ENCODE data around the gene TIMP1. TPM values are rescaled to one million over a fixed set of nuclear protein-coding genes. Genes with fewer than 3 reads are reported as not detected.

TIMP1 gene
- total RNA-seq, 1 donor from 2014 or later: 57.1 TPM

GRCh38 chrX:47625365-47625764, 43.1 kb downstream of the TIMP1 start:
- no peak overlapping the region for H3K4me3 ChIP-seq (ENCODE audit: low read depth, low read length)
- no peak for TF ChIP-seq CTCF (IDR thresholded peaks at IDR 0.05; ENCODE audit: insufficient read depth, low read length, severe bottlenecking)
- H3K36me3 ChIP-seq (ENCODE audit: control insufficient read depth, insufficient read depth, low read length): no peaks in the 10 kb centered on the region
- no peak for FAIRE-seq
- H3K27me3 ChIP-seq (ENCODE audit: control insufficient read depth, insufficient read depth, low read length): no peaks in the 10 kb centered on the region
- DNase-seq (ENCODE audit: low read depth): no peak

GRCh38 chrX:47628982-47629381, 46.7 kb downstream of the TIMP1 start:
- TF ChIP-seq CTCF (IDR thresholded peaks at IDR 0.05; ENCODE audit: insufficient read depth, low read length, severe bottlenecking): peak; percentile 24

GRCh38 chrX:47629419-47630200, 47.4 kb downstream of the TIMP1 start, which contains the start of gene CFP:
Gene CFP, minus strand, starts transcription at chrX:47629930. Its CDS starts 86 bp downstream, at chrX:47629844.
- Histone ChIP-seq H3K27me3 (ENCODE audit: control insufficient read depth, insufficient read depth, low read length) (no peaks in the 10 kb centered on the region), H3K36me3 (ENCODE audit: control insufficient read depth, insufficient read depth, low read length) (no peaks in the 10 kb centered on the region), H3K4me3 (ENCODE audit: low read depth, low read length) (no peak within 1 kb of the TSS)
- FAIRE-seq (no peak), DNase-seq (ENCODE audit: low read depth) (no peak)
- TF ChIP-seq CTCF (IDR thresholded peaks at IDR 0.05; ENCODE audit: insufficient read depth, low read length, severe bottlenecking): no peak

More at GRCh38 chrX:47628982-47629381, 46.7 kb downstream of the TIMP1 start:
- H3K36me3 ChIP-seq (ENCODE audit: control insufficient read depth, insufficient read depth, low read length): no peaks in the 10 kb centered on the region
- H3K27me3 ChIP-seq (ENCODE audit: control insufficient read depth, insufficient read depth, low read length): no peaks in the 10 kb centered on the region
- DNase-seq (ENCODE audit: low read depth) (peak; percentile 19), FAIRE-seq (no peak)
- no peak overlapping the region for H3K4me3 ChIP-seq (ENCODE audit: low read depth, low read length)

- H3K27me3 ChIP-seq (ENCODE audit: control insufficient read depth, insufficient read depth, low read length): no peaks in the 10 kb centered on the region
- H3K36me3 ChIP-seq (ENCODE audit: control insufficient read depth, insufficient read depth, low read length): peaks cover 1% of the 10 kb centered on the region
- FAIRE-seq: no peak
- no peak overlapping the region for H3K4me3 ChIP-seq (ENCODE audit: low read depth, low read length)
- no peak for TF ChIP-seq CTCF (IDR thresholded peaks at IDR 0.05; ENCODE audit: insufficient read depth, low read length, severe bottlenecking)
- no peak for DNase-seq (ENCODE audit: low read depth)
Observed at GRCh38 chrX:47631676-47632075, 49.4 kb downstream of the TIMP1 start.

- no peak overlapping the region for H3K4me3 ChIP-seq (ENCODE audit: low read depth, low read length)
- H3K27me3 ChIP-seq (ENCODE audit: control insufficient read depth, insufficient read depth, low read length): no peaks in the 10 kb centered on the region
- FAIRE-seq (no peak), DNase-seq (ENCODE audit: low read depth) (no peak)
- peaks cover 3% of the 10 kb centered on the region for H3K36me3 ChIP-seq (ENCODE audit: control insufficient read depth, insufficient read depth, low read length)
- TF ChIP-seq CTCF (IDR thresholded peaks at IDR 0.05; ENCODE audit: insufficient read depth, low read length, severe bottlenecking): no peak
Observed at GRCh38 chrX:47632666-47633065, 50.4 kb downstream of the TIMP1 start.

All from bronchial epithelial cell (primary cell).